Sigmoid colon (tissue), 4 donors: ENCODE measurements around the gene RER1.

ENCODE experiments used
- CTCF ChIP-seq, 4 experiments: fragments of 450-650 bp in 3 of 4; fragments of 200-600 bp in 1 of 4; IDR thresholded peaks; one replicate each; pipeline ENCODE4 v1.5.1; 2016 to 2019; ENCODE audit warnings: antibody characterized with exemption in 4 of 4, mild to moderate bottlenecking in 3 of 4, moderate library complexity in 2 of 4
- EP300 ChIP-seq, 4 donors: sonication (generic); formaldehyde crosslinking; IDR thresholded peaks; one replicate each; pipeline ENCODE4 v1.6.1; 2017; ENCODE audit warnings: antibody characterized with exemption in 4 of 4
- POLR2A ChIP-seq, 2 donors: fragments of 450-650 bp; IDR thresholded peaks; one replicate each; pipeline ENCODE4 v1.6.1; 2016; ENCODE audit warnings: antibody characterized with exemption in 2 of 2, mild to moderate bottlenecking in 2 of 2, moderate library complexity in 2 of 2
- POLR2AphosphoS5 ChIP-seq, 4 donors: sonication (generic); formaldehyde crosslinking; IDR thresholded peaks; one replicate each; pipeline ENCODE4 v1.6.1; 2017; ENCODE audit warnings: antibody characterized with exemption in 4 of 4

GRCh38 chr1:2376261-2376741 is 15.3 kb upstream of the RER1 start:
- TF ChIP-seq CTCF (IDR thresholded peaks at IDR 0.05) (no peak), POLR2A (IDR thresholded peaks at IDR 0.05) (no peak), POLR2AphosphoS5 (IDR thresholded peaks at IDR 0.05) (no peak), EP300 (IDR thresholded peaks at IDR 0.05) (no peak)
